SHP77 treated with DMSO at 0.1 percent for 48 hours (cell line): ENCODE results near the gene SELENOM.
"Not testable (repeated sequence)": the region's sequence is repeated elsewhere in the genome, so short reads cannot be mapped to it uniquely, and the experiment has no call there.

Source experiments
- DNase-seq: peaks from one replicate; lab custom pipeline; 2025; lab: John Stamatoyannopoulos, UW

The SELENOM gene

GRCh38 chr22:31105282-31105929 is 2.0 kb downstream of the SELENOM start:
- no peak for DNase-seq

GRCh38 chr22:31104869-31105268 is 2.5 kb downstream of the SELENOM start:
- no peak for DNase-seq

- no peak for DNase-seq
These were observed 3.3 kb downstream of the SELENOM start for GRCh38 chr22:31103899-31104694.

- DNase-seq, result no peak
These were observed 4.3 kb downstream of the SELENOM start for GRCh38 chr22:31103111-31103510.

- DNase-seq, result no peak
These were observed 4.8 kb downstream of the SELENOM start for GRCh38 chr22:31102441-31103081.

- no peak for DNase-seq
These were observed 6.4 kb downstream of the SELENOM start for GRCh38 chr22:31100762-31101525.

GRCh38 chr22:31099841-31100761 is 7.3 kb downstream of the SELENOM start:
- no peak for DNase-seq

GRCh38 chr22:31099386-31099785 is 8.0 kb downstream of the SELENOM start:
- no peak for DNase-seq

GRCh38 chr22:31098632-31099110 is 8.7 kb downstream of the SELENOM start:
- DNase-seq, result no peak

- DNase-seq, result no peak
These were observed 9.3 kb downstream of the SELENOM start for GRCh38 chr22:31097941-31098631.

- not testable (repeated sequence) for DNase-seq
These were observed 9.8 kb downstream of the SELENOM start for GRCh38 chr22:31097539-31097938.

GRCh38 chr22:31096657-31097279 is 10.6 kb downstream of the SELENOM start:
- DNase-seq, result no peak

- DNase-seq, result no peak
These were observed 11.6 kb downstream of the SELENOM start for GRCh38 chr22:31095637-31096249.

GRCh38 chr22:31094741-31095140 is 12.6 kb downstream of the SELENOM start:
- no peak for DNase-seq

GRCh38 chr22:31094021-31094551 is 13.3 kb downstream of the SELENOM start:
- no peak for DNase-seq

- no peak for DNase-seq
These were observed 14.1 kb downstream of the SELENOM start for GRCh38 chr22:31093086-31093850.

GRCh38 chr22:31092161-31092560 is 15.2 kb downstream of the SELENOM start:
- no peak for DNase-seq
